ENCODE results near the gene TSC2. TPM values are rescaled to one million over a fixed set of nuclear protein-coding genes. Genes with fewer than 3 reads are reported as not detected.

The TSC2 gene
- total and polyA plus RNA-seq, 2 of the 13 experiments (the other 11 are each of a cell fraction or from before 2014, with no cell fraction given), result 19.6 to 40.4 TPM

DNA sequence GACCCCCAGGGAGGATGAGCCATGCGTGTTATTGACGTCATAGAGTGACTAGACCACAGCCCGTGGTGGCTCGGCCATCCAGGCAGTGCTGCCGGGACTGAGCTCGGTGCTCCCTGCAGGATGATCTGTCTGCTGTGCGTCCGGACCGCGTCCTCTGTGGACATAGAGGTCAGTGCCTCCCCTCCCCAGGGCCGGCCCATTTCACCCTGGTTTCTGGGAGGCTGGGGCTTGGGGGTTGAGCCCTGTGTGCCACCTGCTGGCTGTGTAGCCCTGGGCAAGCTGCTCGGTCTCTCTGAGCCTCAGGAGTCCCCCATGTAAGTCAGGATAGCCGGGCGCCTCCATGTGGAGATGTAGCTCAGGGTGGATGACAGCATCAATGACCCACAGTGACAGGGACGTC, 8.3 kb downstream of the TSC2 start (continued):
- TF ChIP-seq, protein P1, sequence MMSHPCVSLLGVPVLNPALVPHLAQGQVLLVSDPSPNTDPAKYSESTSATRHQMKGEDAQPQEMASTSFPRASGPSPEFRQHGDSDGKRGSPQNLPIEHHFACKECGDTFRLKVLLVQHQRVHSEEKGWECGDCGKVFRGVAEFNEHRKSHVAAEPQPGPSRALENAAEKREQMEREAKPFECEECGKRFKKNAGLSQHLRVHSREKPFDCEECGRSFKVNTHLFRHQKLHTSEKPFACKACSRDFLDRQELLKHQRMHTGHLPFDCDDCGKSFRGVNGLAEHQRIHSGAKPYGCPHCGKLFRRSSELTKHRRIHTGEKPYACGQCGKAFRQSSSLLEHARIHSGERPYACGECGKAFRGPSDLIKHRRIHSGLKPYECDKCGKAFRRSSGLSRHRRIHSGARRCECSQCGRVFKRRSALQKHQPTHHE (CRISPR knock-in tag; IDR thresholded peaks at IDR 0.05; ENCODE audit: borderline replicate concordance), result no peak
- TF ChIP-seq HES4 (CRISPR knock-in tag; IDR thresholded peaks at IDR 0.05; ENCODE audit: borderline replicate concordance) (no peak), KAT2B (IDR thresholded peaks at IDR 0.05; ENCODE audit: borderline replicate concordance, low read depth, low read length) (no peak), ISX (CRISPR knock-in tag; conservative IDR thresholded peaks at IDR 0.05) (no peak), SALL1 (CRISPR knock-in tag; IDR thresholded peaks at IDR 0.05) (0 out of 2 replicates have a peak, but pooled peaks have one; percentile 14), ZNF737 (CRISPR knock-in tag; IDR thresholded peaks at IDR 0.05; ENCODE audit: borderline replicate concordance) (no peak), PTBP1 (IDR thresholded peaks at IDR 0.05; ENCODE audit: low read depth, low read length, poor library complexity, severe bottlenecking) (no peak), ARID2 (CRISPR knock-in tag; IDR thresholded peaks at IDR 0.05; ENCODE audit: borderline replicate concordance) (no peak), ZNF44 (CRISPR knock-in tag; IDR thresholded peaks at IDR 0.05) (no peak), NFYB (CRISPR knock-in tag; IDR thresholded peaks at IDR 0.05) (no peak), ZMYM4 (CRISPR knock-in tag; IDR thresholded peaks at IDR 0.05) (no peak), ZNF747 (CRISPR knock-in tag; IDR thresholded peaks at IDR 0.05; ENCODE audit: borderline replicate concordance) (no peak)
- TF ChIP-seq, protein P2, sequence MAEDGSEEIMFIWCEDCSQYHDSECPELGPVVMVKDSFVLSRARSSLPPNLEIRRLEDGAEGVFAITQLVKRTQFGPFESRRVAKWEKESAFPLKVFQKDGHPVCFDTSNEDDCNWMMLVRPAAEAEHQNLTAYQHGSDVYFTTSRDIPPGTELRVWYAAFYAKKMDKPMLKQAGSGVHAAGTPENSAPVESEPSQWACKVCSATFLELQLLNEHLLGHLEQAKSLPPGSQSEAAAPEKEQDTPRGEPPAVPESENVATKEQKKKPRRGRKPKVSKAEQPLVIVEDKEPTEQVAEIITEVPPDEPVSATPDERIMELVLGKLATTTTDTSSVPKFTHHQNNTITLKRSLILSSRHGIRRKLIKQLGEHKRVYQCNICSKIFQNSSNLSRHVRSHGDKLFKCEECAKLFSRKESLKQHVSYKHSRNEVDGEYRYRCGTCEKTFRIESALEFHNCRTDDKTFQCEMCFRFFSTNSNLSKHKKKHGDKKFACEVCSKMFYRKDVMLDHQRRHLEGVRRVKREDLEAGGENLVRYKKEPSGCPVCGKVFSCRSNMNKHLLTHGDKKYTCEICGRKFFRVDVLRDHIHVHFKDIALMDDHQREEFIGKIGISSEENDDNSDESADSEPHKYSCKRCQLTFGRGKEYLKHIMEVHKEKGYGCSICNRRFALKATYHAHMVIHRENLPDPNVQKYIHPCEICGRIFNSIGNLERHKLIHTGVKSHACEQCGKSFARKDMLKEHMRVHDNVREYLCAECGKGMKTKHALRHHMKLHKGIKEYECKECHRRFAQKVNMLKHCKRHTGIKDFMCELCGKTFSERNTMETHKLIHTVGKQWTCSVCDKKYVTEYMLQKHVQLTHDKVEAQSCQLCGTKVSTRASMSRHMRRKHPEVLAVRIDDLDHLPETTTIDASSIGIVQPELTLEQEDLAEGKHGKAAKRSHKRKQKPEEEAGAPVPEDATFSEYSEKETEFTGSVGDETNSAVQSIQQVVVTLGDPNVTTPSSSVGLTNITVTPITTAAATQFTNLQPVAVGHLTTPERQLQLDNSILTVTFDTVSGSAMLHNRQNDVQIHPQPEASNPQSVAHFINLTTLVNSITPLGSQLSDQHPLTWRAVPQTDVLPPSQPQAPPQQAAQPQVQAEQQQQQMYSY (CRISPR knock-in tag; IDR thresholded peaks at IDR 0.05), result no peak
- TF ChIP-seq, protein P3, sequence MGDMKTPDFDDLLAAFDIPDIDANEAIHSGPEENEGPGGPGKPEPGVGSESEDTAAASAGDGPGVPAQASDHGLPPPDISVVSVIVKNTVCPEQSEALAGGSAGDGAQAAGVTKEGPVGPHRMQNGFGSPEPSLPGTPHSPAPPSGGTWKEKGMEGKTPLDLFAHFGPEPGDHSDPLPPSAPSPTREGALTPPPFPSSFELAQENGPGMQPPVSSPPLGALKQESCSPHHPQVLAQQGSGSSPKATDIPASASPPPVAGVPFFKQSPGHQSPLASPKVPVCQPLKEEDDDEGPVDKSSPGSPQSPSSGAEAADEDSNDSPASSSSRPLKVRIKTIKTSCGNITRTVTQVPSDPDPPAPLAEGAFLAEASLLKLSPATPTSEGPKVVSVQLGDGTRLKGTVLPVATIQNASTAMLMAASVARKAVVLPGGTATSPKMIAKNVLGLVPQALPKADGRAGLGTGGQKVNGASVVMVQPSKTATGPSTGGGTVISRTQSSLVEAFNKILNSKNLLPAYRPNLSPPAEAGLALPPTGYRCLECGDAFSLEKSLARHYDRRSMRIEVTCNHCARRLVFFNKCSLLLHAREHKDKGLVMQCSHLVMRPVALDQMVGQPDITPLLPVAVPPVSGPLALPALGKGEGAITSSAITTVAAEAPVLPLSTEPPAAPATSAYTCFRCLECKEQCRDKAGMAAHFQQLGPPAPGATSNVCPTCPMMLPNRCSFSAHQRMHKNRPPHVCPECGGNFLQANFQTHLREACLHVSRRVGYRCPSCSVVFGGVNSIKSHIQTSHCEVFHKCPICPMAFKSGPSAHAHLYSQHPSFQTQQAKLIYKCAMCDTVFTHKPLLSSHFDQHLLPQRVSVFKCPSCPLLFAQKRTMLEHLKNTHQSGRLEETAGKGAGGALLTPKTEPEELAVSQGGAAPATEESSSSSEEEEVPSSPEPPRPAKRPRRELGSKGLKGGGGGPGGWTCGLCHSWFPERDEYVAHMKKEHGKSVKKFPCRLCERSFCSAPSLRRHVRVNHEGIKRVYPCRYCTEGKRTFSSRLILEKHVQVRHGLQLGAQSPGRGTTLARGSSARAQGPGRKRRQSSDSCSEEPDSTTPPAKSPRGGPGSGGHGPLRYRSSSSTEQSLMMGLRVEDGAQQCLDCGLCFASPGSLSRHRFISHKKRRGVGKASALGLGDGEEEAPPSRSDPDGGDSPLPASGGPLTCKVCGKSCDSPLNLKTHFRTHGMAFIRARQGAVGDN (CRISPR knock-in tag; IDR thresholded peaks at IDR 0.05), result peak; percentile 25; the same call in 1 of the 2 replicates
- TF ChIP-seq, protein P4, sequence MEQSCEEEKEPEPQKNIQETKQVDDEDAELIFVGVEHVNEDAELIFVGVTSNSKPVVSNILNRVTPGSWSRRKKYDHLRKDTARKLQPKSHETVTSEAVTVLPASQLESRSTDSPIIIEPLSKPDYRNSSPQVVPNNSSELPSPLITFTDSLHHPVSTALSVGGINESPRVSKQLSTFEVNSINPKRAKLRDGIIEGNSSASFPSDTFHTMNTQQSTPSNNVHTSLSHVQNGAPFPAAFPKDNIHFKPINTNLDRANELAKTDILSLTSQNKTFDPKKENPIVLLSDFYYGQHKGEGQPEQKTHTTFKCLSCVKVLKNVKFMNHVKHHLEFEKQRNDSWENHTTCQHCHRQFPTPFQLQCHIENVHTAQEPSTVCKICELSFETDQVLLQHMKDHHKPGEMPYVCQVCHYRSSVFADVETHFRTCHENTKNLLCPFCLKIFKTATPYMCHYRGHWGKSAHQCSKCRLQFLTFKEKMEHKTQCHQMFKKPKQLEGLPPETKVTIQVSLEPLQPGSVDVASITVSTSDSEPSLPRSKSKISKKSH (CRISPR knock-in tag; IDR thresholded peaks at IDR 0.05; ENCODE audit: borderline replicate concordance), result no peak
- TF ChIP-seq, protein P5, sequence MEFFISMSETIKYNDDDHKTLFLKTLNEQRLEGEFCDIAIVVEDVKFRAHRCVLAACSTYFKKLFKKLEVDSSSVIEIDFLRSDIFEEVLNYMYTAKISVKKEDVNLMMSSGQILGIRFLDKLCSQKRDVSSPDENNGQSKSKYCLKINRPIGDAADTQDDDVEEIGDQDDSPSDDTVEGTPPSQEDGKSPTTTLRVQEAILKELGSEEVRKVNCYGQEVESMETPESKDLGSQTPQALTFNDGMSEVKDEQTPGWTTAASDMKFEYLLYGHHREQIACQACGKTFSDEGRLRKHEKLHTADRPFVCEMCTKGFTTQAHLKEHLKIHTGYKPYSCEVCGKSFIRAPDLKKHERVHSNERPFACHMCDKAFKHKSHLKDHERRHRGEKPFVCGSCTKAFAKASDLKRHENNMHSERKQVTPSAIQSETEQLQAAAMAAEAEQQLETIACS (CRISPR knock-in tag; IDR thresholded peaks at IDR 0.05), result no peak
